Measurements from ENCODE around the gene DUOXA2.
A peak's percentile ranks its signal among the peaks of the same experiment; 100 is the strongest.

DUOXA2 gene

GRCh38 chr15:45106002-45106790 is 7.9 kb upstream of the DUOXA2 start:
- Mint-ChIP-seq H3K36me3 (ENCODE audit: low read depth) (no peaks in the 10 kb centered on the region), H3K4me1 (ENCODE audit: low read depth) (no peaks in the 10 kb centered on the region), H3K27ac (no peak overlapping the region), H3K4me3 (no peak overlapping the region), H3K27me3 (peaks cover 31% of the 10 kb centered on the region), H3K9me3 (no peaks in the 10 kb centered on the region)

GRCh38 chr15:45107941-45108630 is 6.0 kb upstream of the DUOXA2 start:
- Mint-ChIP-seq H3K27me3 (peaks cover 45% of the 10 kb centered on the region), H3K4me3 (no peak overlapping the region), H3K9me3 (no peaks in the 10 kb centered on the region), H3K4me1 (ENCODE audit: low read depth) (peaks cover 10% of the 10 kb centered on the region), H3K36me3 (ENCODE audit: low read depth) (no peaks in the 10 kb centered on the region), H3K27ac (no peak overlapping the region)

GRCh38 chr15:45110256-45110820 is 3.8 kb upstream of the DUOXA2 start:
- peaks cover 68% of the 10 kb centered on the region for H3K27me3 Mint-ChIP-seq
- no peak overlapping the region for H3K27ac Mint-ChIP-seq
- no peaks in the 10 kb centered on the region for H3K9me3 Mint-ChIP-seq
- H3K4me1 Mint-ChIP-seq (ENCODE audit: low read depth): peaks cover 16% of the 10 kb centered on the region
- no peak overlapping the region for H3K4me3 Mint-ChIP-seq
- no peaks in the 10 kb centered on the region for H3K36me3 Mint-ChIP-seq (ENCODE audit: low read depth)

- Mint-ChIP-seq H3K27me3 (peaks cover 78% of the 10 kb centered on the region), H3K4me3 (no peak overlapping the region), H3K9me3 (no peaks in the 10 kb centered on the region), H3K27ac (no peak overlapping the region), H3K4me1 (ENCODE audit: low read depth) (peaks cover 22% of the 10 kb centered on the region), H3K36me3 (ENCODE audit: low read depth) (no peaks in the 10 kb centered on the region)
These were observed 2.6 kb upstream of the DUOXA2 start for GRCh38 chr15:45111390-45112142.

GRCh38 chr15:45112143-45112590 is 2.0 kb upstream of the DUOXA2 start:
- H3K27me3 Mint-ChIP-seq: peaks cover 78% of the 10 kb centered on the region
- no peaks in the 10 kb centered on the region for H3K36me3 Mint-ChIP-seq (ENCODE audit: low read depth)
- H3K9me3 Mint-ChIP-seq: no peaks in the 10 kb centered on the region
- H3K27ac Mint-ChIP-seq: no peak overlapping the region
- peaks cover 26% of the 10 kb centered on the region for H3K4me1 Mint-ChIP-seq (ENCODE audit: low read depth)
- H3K4me3 Mint-ChIP-seq: peak overlapping the region; percentile 11

GRCh38 chr15:45112591-45113379 is 1.3 kb upstream of the DUOXA2 start:
- H3K9me3 Mint-ChIP-seq: no peaks in the 10 kb centered on the region
- no peak overlapping the region for H3K27ac Mint-ChIP-seq
- peaks cover 32% of the 10 kb centered on the region for H3K4me1 Mint-ChIP-seq (ENCODE audit: low read depth)
- peak overlapping the region; percentile 11 for H3K4me3 Mint-ChIP-seq
- no peaks in the 10 kb centered on the region for H3K36me3 Mint-ChIP-seq (ENCODE audit: low read depth)
- peaks cover 82% of the 10 kb centered on the region for H3K27me3 Mint-ChIP-seq

- H3K36me3 Mint-ChIP-seq (ENCODE audit: low read depth): no peaks in the 10 kb centered on the region
- no peak overlapping the region for H3K27ac Mint-ChIP-seq
- H3K4me1 Mint-ChIP-seq (ENCODE audit: low read depth): peaks cover 38% of the 10 kb centered on the region
- H3K27me3 Mint-ChIP-seq: peaks cover 86% of the 10 kb centered on the region
- H3K9me3 Mint-ChIP-seq: no peaks in the 10 kb centered on the region
- no peak overlapping the region for H3K4me3 Mint-ChIP-seq
These were observed 641 bp upstream of the DUOXA2 start for GRCh38 chr15:45113380-45113990.

- H3K9me3 Mint-ChIP-seq: no peaks in the 10 kb centered on the region
- peaks cover 75% of the 10 kb centered on the region for H3K27me3 Mint-ChIP-seq
- peaks cover 38% of the 10 kb centered on the region for H3K4me1 Mint-ChIP-seq (ENCODE audit: low read depth)
- H3K36me3 Mint-ChIP-seq (ENCODE audit: low read depth): no peaks in the 10 kb centered on the region
- no peak overlapping the region for H3K27ac Mint-ChIP-seq
- H3K4me3 Mint-ChIP-seq: no peak overlapping the region
These were observed 592 bp downstream of the DUOXA2 start for GRCh38 chr15:45114751-45115085.

GRCh38 chr15:45115312-45115820 is 1.2 kb downstream of the DUOXA2 start:
- Mint-ChIP-seq H3K27ac (no peak overlapping the region), H3K36me3 (ENCODE audit: low read depth) (no peaks in the 10 kb centered on the region), H3K4me3 (no peak overlapping the region), H3K27me3 (peaks cover 68% of the 10 kb centered on the region), H3K4me1 (ENCODE audit: low read depth) (peaks cover 38% of the 10 kb centered on the region), H3K9me3 (no peaks in the 10 kb centered on the region)

GRCh38 chr15:45116006-45116481 is 1.9 kb downstream of the DUOXA2 start:
- peaks cover 38% of the 10 kb centered on the region for H3K4me1 Mint-ChIP-seq (ENCODE audit: low read depth)

GRCh38 chr15:45116482-45117307 is 2.6 kb downstream of the DUOXA2 start:
- peaks cover 65% of the 10 kb centered on the region for H3K27me3 Mint-ChIP-seq
- peaks cover 37% of the 10 kb centered on the region for H3K4me1 Mint-ChIP-seq (ENCODE audit: low read depth)
- peak overlapping the region; percentile 0 for H3K4me3 Mint-ChIP-seq
- H3K27ac Mint-ChIP-seq: no peak overlapping the region
- no peaks in the 10 kb centered on the region for H3K9me3 Mint-ChIP-seq
- no peaks in the 10 kb centered on the region for H3K36me3 Mint-ChIP-seq (ENCODE audit: low read depth)

More at GRCh38 chr15:45116006-45116481, 1.9 kb downstream of the DUOXA2 start:
- peak overlapping the region; percentile 0 for H3K4me3 Mint-ChIP-seq
- H3K27ac Mint-ChIP-seq: no peak overlapping the region
- no peaks in the 10 kb centered on the region for H3K36me3 Mint-ChIP-seq (ENCODE audit: low read depth)
- no peaks in the 10 kb centered on the region for H3K9me3 Mint-ChIP-seq
- peaks cover 65% of the 10 kb centered on the region for H3K27me3 Mint-ChIP-seq

GRCh38 chr15:45117308-45118130 is 3.4 kb downstream of the DUOXA2 start:
- H3K27ac Mint-ChIP-seq: no peak overlapping the region
- H3K27me3 Mint-ChIP-seq: peaks cover 59% of the 10 kb centered on the region
- H3K9me3 Mint-ChIP-seq: no peaks in the 10 kb centered on the region
- peak overlapping the region; percentile 68 for H3K4me3 Mint-ChIP-seq
- peaks cover 29% of the 10 kb centered on the region for H3K4me1 Mint-ChIP-seq (ENCODE audit: low read depth)
- H3K36me3 Mint-ChIP-seq (ENCODE audit: low read depth): no peaks in the 10 kb centered on the region
